ENCODE measurements around the gene BABAM2.

- TF ChIP-seq CTCF (IDR thresholded peaks at IDR 0.05), result no peak
- TF ChIP-seq POLR2A (IDR thresholded peaks at IDR 0.05), result no peak
Observed at GRCh38 chr2:28250006-28250405, 359.5 kb downstream of the BABAM2 start.

Data from heart left ventricle (tissue), 13 donors.